HG03025 (cell line): ENCODE data around the gene LBH.

Experiments
- ATAC-seq: cut with Tn5 transposase; IDR thresholded peaks from one replicate; pipeline ENCODE4 v1.9.1; 2021; ENCODE audit warnings: mild to moderate bottlenecking, moderate library complexity; ENCODE audit not compliant: unreplicated experiment, low FRiP score

LBH gene

DNA sequence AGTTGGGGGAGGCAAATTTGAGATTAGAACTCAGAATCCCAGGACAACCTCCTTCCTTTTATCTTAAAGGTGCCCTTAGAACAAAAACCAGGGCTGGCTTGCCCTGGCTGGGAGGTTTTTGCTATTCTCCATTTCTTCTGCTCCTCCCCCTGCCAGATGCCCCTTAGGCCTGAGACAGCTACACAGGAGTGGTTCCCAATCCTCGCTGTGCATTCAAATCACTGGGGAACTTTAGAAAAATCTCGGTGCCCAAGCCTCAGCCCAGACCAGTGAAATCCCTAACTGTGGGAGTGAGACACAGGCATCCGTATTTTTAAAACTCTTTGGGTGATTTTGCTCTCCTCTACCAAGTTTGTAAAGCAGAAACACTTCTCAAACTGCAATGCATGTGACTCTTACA is 38.8 kb downstream of the LBH start:
- no peak for ATAC-seq

DNA sequence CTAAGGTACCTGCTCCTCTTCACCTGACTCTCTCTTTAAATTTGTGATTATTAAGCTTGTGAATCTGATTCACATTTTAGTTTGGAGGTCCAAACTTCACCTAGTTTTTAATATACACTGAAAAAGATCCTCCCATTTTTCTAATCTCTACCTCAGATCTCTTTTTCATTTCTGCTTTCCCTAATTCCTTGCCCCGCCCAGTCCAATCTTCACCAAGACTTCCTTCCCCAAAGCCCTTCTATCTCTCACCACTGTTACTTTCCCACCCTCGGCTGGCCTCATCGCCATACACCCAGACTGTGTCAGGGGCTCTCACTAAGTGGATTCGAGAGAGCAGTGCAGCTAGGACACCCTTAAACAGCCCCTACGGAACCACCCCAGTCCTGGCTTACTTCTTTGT is 40.0 kb downstream of the LBH start:
- ATAC-seq: no peak

DNA sequence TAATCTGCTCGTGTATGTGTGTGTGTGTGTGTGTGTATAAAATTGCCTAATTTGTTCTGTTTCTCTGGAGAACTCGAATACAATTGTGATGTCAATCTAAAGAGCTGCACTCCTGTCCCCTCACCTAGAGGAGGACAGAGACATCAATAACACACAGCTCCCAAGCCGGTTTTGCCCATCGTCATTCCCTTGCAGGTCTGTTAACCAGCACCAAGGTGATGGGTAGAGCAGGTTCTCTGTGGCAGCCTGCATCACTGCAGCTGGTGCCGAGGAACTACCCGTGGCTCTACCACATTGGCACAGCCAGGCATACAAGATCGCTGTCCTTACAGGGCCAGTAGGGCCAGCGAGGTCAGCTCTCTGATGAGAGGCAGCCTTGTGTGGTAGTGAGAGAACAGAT is 41.0 kb downstream of the LBH start:
- no peak for ATAC-seq

DNA sequence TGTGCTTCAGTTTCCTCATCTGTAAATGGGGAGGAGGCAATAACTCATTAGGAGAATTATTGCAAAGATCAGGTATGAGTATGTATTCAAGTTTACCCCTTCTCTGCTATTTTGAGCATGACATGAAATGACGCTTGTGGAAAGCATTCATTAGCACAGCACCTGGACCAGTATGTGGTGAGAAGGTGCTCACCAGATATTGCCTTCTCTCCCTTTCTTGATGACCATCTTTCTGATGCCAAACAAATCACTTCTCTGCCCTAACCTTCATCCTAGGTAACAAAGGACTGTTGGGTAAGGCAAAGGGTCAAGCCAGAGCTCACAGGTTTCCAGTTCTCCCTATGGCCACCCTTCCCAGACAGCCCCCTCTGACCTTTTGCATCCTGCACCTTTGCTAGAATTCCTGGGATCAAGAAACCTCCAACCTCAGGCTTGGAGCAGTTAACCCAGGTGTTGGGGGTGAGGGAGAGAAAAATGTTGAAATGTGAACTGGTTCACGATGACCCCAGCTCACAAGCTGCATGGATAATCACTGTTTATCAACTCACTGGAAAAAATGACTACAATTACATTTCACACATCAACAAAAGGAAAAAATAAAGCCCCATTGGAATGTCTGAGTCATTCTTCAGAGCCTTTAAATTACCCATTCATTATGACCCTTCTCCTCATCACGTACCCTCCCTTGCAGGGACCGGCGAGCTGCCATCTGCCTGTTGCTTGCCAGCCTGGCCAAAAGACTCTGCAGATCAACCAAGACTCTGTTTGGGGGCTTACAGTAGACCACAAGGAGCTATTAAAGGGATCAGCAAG is 41.6 kb downstream of the LBH start:
- ATAC-seq: no peak

DNA sequence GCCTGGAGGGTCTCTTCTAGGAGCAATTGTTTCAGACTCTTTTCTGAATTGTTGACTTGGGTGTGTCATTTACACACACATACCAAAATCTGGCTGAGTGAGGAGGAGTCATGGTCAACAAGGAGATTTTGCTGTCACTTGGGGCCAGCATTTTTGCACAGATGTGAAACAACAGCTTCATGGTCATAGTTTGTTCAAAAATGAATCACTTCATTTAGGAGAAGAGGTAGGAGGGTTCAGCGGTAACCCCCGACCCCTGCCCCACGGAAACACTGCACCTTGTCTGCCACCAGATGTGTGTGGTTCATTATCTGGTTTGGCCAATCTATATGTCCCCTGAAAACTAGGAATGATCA is 42.2 kb downstream of the LBH start:
- no peak for ATAC-seq

DNA sequence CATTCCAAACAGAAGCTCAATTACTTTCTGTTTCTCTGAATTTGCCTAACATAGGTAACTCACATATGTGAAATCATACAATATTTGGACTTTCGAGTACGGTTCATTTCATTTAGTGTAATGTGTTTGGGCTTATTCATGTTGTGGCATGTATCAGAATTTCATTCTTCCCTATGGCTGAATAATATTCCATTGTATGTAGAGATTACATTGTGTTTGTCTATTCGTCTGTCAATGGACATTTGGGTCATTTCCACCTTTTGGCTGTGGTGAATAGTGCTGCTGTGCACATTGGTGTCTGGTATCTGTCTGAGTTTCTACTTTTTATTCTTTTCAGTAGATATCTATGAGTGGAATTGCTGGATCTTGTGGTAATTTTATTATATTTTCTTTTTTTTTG is 43.9 kb downstream of the LBH start:
- ATAC-seq: no peak

DNA sequence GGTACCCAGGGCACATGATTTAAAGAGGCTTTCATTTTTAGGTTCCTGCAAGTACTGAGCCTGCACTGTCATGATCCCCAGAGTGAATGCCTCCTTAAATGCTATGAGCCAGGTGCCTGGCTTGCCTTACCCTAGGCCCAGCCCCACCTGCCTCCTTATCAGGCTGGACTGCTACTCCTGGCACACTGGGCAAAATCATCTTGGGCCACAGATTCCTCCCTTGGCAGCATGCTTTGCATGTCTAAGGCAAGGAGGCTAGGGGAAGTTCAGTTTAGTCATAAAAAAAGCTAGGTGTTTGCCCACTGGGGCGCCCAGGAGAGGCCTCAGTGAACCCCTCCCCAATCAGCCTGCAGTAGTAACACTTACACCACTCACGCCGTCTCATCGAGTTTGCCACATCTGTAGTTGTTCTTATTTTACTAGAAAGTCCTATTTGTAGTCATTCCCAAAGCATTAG is 45.1 kb downstream of the LBH start:
- no peak for ATAC-seq

DNA sequence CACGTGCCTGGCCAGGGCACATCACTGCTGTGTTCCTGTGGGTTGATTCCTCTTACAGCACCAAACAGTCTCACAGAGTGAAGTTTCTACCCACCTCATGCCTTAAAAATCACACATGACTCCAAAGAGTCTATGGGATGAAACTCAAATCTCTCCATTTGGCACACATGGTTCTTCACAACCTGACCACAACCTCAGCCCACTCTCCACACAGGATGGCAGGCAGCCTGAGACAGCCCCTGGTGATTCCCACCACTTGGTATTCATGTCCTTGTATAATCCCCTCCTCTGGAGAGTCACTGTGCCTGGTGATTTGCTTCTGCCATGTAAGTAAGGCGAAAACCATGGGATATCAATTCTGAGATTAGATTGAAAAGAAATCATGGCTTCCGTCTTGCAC is 46.2 kb downstream of the LBH start:
- no peak for ATAC-seq

DNA sequence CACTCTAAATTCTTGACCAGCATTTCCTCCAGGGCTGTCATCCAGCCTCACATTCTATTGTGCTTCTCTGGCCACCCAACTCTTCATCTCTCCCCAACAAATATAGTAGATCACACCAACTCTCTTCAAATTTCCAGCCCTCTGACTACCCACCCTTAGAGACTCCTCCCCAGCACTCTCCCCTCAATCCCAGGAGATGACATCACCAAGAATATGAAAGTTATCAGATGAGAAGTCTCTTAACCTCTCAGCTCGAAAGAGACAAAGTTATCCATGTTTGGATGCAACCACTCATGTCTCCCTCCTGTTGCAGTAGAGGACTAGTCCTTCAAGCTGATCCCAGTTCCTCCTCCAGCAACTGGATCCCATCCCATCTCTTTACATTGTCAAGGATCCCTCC is 47.1 kb downstream of the LBH start:
- no peak for ATAC-seq

DNA sequence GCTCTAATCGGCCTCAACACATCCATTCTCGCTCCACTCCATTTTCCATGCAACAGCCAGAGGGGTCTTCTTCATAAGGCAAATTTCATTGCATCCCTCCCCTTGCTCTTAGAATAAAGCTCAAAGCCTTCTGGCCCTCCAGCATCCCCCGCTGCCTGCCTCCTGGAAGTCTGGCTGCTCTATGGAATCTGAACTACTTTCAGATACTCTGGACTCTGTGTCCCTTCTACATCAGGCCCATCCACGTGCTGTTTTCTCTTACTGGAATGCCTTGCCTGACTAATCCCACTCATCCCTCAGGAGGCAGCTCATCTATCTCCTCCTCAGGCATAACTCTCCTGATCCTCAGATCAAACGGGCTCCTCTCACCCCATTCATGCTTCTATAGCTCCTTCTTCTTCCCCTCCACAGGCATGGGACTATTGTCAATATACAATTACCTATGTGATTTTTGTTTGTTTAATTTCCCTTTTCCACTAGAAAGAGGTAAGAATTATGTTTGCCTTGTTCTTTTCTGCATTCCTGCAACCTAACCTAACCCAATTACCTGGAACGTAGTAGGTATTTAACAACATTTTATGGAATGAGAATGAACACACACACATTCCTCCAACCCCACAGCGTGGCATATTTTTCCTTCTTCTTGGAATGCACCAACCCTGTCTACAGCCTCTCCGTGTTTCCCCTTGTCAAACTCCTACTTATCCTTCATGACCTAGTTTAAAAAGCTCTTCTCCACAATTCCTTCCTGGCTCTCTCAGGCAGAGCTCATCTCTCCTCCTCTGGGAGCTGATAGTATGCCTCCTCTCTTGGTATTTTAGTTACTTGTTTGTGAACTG is 49.5 kb downstream of the LBH start:
- ATAC-seq: no peak

DNA sequence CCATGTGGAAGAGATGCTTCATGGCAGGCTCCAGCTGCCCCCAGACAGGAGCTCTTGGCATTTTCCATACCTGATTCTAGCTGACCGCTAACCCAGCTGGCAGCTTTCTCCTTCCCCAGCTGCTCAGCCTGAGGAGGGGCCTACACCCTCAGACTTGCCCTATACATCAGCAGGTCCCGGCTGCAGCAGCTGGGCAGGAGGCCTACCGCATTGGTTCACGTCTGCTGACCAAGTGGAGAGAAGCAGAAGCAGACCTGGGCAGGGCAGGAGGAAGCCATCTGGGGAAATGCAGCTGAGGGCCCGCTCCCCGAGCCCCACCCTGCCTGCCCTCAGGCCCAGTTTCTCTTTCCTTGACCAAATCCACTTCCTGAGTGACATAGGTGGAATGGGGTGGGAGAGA is 50.7 kb downstream of the LBH start:
- no peak for ATAC-seq

DNA sequence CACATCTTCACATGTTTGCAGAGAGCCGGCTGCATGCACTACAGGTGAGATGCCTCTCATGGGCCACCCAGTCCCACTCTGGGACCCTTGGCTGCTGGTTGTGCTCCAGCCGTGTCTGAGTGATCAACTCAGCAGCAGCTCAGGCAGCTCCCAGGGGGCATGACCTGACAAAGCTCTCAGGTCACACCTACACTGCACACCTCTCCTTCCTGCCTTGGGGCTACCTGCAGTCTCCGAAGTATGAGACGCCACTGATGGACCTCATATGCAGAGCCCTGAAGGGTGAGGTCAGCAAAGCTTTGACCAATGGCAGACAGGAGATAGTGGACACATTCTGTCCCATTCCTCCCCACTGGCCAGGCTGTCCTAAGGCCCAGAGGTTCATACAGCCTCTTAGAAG is 51.4 kb downstream of the LBH start:
- ATAC-seq: no peak

DNA sequence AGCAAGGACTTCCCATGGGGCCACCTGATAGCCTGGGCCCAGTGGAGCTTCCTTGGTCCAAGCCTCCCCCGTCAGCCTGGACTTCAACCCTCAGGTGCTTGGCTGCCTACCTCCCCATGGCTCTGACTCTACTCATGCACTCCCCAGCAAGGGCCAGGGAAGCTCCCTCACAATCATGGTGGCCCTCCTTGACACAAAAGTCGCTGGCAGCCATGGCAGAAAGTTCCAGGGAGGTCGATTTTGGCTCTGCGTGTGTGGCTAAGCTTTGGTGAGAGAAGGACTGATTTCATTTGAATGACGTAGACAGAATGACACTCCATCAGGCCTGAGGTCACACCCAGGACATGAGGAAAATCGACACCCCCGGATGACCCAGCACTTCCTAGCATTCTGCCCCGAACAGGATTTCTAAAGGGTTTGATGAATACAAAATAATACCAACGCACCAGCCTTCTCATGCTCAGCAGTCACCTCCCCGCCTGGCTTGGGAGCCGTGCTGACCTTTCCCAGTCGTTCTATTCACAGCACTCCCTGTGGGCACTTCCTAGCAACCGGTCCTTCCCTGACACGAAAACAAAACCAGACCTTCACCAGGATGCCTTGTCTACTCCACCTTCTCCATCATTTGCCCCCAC is 52.7 kb downstream of the LBH start:
- no peak for ATAC-seq

DNA sequence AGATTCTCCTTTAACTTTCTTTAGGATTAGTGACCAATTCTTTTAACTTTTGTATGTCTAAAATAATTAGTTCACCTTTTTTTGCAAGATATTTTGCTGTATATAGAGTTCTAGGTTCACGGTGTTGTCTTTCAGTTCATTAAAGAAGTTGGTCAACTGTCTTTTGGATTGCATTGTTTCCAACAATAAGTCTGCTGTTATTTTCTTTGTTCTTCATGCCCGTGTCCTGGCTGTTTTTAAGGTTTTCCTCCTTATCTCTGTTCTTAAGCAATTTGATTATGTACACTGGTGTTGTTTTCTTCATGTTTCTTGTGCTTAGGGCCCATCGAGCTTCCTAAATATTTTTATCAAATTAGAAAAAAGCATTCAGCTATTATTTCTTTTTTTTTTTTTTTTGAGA is 54.4 kb downstream of the LBH start:
- no peak for ATAC-seq

DNA sequence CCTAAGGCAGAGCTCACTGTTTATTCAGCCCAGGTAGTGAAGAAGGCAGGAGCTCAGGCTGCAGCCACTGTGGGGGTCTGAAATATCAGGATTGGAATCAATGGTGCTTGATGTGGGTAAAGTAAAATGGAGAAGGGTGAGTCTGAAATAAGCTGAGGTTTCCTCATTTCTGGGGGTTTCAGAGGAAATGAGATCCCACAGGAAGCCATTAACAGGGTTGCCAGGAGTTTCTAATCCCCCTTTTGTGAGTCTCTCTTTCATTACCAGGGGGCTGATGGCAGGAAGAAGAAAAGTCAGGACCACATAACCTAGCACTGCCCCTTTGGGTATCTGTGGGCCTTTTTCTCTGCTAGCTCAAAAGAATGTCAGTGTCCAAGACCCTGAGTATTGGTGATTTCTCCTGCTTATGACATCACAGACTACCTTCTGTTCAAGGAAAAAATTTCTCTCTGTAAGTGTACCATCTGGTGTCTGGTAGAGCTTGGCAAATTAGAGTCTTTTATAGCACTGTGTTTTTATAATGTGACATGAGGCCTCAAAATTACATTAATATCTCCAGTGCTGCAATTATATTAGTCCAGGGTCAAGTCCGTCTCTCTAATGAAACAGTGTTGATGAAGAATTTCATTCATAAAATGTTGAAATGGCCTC is 56.0 kb downstream of the LBH start:
- no peak for ATAC-seq

DNA sequence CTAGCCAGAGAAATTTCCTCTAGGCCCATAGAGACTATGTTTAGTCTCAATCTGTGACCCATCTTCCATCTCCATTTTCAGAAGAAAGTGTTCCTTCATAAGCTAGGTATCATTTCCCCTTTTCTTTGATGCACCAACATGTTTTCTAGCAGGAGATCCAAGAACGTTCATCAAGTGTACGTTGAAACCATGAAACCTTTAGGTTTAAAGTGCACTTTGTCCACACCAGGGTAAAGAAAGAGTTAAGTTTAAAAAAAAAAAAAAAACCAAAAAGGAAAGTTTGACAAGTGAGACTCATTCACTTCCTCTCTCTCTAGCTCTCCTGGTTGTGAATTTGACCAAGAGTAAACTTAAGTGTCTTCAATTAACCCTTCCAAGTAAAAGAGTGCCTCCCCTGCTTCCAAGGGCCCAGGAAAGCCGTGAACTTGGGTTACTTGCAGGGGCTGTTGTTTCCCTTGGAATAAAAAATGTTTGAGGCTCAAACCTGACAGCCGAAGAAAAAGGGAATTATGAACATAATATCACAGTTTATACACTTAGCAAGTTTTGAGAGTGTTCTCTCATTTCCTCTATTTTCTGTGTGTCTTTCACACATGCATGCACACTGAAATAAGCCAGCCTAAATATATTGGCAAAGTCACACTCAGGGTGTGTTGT is 56.7 kb downstream of the LBH start:
- ATAC-seq: no peak

DNA sequence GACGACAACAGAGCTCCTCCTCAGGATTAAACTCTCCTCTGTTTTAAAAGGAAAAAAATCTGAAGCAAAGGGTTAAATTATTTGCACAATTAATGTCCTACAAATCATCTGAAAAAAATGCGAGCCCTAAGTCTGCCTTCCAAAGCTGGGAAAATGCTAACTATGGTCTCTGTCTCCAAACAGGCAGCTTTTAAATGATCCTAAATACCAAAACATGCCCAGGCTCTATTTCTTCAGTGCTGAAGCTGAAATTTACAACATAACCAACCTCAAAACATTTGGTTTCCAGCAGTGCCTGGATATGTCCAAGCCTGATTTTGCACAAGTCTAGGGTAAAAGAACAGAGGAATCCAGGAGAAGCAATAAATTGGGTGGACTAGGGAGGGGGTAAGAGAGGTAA is 57.2 kb downstream of the LBH start:
- ATAC-seq: no peak

DNA sequence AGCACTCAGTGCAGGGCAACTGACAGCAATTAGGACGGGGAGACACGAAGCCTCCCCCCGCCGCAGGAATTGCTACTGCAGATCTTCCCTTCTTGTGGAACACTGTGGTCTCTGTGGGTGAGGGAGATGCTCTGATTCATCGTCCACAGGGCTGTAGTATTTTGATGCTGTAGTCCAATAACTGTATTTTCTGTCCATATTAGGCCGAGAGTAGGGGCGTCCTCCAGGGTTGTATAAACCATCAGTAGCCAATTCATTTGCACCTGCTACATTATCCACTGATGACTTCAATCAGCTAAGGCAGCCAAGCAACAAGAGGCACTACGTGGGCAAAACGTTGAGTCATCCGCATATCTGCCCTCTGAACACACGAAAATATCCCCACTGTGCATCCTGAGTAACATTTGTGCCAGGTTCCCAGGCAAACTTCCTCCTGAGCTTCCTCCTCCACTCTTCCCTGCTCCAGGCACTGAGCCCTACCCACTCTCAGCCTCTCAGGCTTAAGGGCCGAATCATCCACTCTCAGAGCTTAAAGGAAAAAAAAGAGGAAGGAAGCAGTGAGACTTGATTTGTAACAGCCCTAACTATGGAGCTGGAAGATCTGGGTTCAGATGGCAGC is 62.1 kb downstream of the LBH start:
- ATAC-seq: no peak

DNA sequence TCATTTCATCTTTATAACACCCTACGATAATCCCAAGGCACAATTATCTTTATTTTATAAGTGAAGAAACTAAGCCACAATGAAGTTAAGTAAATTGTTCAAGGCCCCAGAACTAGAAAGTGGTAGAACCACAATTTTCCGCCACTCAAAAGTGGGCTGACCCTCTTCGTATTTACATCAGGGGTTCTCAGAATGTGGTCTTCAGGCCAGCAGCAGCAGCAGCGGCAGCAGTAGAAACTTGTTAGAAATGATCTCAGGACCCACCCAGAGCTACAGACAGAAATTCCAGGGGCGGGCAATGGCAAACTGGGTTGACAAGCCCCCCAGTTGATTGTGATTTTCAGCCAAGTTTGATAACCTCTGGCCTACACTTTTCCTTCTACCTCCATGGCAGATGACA is 62.8 kb downstream of the LBH start:
- no peak for ATAC-seq

DNA sequence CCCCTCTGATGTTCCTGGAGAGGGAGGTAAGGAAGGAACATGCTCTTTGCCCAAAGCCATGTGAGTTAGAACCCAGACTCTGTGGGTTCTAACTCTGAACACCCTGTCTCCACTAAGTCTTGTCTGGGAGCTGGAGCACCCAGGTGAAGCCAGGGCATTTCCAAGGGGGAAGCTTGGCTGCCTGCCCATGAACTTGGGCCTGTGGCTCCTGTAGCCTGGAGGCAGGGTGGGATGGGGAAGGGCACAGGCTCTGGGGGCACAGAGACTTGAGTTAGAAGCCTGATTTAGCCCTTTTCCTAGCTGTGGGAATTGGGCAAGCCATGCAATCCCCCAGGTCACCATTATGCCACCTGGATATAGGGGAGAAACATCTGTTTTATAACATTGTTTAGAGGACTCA is 65.2 kb downstream of the LBH start:
- no peak for ATAC-seq
